Activated CD4-positive, alpha-beta T cell treated with anti-CD3 and anti-CD28 coated beads, Interleukin-2, Interleukin-6, amounts not matched to agents 100 ng/mL and 50 ng/mL, durations not matched to agents 16 hours and 8 hours (primary cell): ENCODE measurements around the gene MYO16.
"Not testable (repeated sequence)": the region's sequence is repeated elsewhere in the genome, so short reads cannot be mapped to it uniquely, and the experiment has no call there.

ENCODE experiments used
- DNase-seq: peaks from one replicate; pipeline ENCODE4 v3.0.0-alpha.2; 2020

MYO16 gene

DNA sequence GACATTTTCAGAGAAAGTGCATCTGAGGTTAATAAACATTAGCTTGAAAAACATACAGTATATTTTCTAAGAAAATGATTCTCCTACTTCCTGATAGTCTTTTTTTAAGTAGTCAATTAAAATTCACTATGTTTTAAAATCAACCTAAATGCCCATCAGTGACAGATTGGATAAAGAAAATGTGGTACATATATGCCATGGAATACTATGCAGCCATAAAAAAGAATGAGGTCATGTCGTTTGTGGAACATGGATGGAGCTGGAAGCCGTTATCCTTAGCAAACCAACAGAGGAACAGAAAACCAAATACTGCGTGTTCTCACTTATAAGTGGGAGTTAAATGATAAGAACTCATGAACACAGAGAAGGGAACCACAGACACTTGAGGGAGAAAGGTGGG, 462.8 kb downstream of the MYO16 start:
- not testable (repeated sequence) for DNase-seq

GRCh38 chr13:109093998-109094397, 464.6 kb downstream of the MYO16 start:
- no peak for DNase-seq

DNA sequence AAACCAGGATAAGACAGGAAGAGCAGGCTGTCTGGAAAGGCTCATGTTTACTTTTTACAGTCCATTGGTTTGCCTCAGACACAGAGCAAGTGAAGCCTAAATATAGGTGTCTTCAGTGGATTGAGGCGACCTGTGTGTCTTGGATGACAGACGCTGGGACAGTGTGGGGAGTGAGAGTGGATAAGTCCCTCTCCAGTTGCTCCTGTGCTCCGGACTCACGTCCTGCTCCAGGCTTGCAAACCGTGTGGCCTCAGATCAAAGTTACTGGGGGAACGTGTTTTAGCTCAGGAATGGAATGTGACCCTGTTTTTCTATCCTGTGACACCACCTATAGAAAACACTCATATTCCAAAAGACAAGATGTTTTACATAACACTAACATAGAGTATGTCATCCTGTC, 465.7 kb downstream of the MYO16 start:
- no peak for DNase-seq

- DNase-seq = no peak
Observed at GRCh38 chr13:109096101-109096500, 466.7 kb downstream of the MYO16 start.

GRCh38 chr13:109100705-109101304, 471.4 kb downstream of the MYO16 start:
- DNase-seq = no peak

DNA sequence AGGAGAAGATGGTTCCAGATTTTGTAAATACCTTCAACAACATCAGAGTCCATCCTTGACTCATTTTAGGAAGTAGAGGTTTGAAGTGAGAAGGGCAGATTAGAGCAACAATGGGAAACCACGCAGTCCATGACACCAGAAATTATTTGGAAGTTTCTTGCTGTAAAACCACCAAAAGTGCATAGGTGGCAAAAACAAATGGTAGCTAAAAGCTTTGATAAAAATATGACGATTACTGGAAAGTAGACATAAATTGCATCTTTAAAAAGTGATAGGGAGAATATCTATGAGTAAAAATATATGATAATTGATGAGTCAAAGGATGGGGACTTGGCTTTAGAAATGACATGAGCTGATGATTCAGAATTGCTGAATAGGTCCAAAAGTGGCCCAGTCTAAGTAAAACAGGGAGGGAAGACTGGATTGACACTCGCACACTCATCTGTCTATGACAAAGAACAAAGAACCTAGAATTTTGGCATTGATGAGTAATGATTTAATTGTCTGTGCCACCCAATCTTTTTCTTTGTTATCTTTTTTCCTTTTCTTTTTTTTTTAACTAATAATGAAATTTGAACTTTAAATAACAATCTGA, 472.2 kb downstream of the MYO16 start:
- peak; percentile 23 for DNase-seq

DNA sequence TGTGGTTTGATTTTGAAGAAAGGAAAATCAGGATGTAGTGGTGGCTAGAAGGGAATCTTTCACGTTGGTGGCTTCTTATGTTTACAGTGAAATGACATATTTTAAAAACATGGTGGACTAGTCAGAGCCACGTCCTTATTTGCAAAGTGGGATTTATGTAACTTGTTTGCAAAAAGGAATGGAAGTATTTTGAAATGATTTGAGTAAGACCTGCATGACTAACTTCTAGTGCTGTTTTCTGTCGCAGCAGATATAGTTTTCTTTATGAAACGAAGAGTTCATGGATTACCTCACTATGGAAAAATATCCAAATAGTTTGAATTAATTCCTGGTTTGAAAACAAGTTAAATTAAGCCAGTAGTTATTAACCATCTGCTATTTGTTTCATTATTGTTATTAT, 476.5 kb downstream of the MYO16 start:
- no peak for DNase-seq

GRCh38 chr13:109110159-109110558, 480.7 kb downstream of the MYO16 start:
- no peak for DNase-seq

GRCh38 chr13:109111141-109111540, 481.7 kb downstream of the MYO16 start:
- no peak for DNase-seq

DNA sequence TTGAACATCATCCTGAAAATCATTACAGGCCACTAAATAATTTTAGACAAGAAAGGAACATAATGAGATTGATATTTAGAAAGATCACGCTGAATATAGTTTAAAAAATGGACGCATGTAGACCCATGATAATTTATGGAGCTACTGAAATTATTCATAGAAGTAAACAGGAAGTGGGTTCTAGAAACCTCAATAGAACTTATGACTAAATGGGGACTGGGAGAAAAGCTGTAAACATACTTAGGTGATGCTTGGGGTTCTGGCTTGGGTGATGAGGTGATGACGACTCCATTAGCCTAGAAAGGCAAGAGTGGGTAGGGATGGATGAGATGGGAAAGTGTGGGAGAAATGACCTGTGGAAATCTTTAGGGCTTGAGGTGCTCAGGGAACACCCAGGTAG, 484.0 kb downstream of the MYO16 start:
- DNase-seq = peak; percentile 18

DNA sequence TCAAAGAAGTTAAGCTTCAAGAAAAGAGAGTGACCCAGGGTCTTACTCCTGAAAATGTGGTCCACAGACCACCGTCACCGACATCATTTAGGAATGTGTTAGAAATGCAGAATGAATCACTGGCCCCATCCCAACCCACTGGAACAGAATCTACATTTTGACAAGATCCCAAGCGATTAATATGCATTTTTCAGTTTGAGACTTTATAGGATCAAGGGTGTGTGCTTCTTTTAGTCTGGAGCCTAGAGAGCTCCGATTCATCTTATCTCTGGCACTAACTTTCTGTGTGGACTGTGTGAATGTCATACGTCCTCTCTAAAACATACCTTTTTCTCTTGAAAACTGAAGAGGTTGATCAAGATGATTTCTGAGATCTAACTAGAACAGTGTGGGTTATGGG, 484.8 kb downstream of the MYO16 start:
- no peak for DNase-seq

- no peak for DNase-seq
Observed at GRCh38 chr13:109114991-109115390, 485.6 kb downstream of the MYO16 start.

DNA sequence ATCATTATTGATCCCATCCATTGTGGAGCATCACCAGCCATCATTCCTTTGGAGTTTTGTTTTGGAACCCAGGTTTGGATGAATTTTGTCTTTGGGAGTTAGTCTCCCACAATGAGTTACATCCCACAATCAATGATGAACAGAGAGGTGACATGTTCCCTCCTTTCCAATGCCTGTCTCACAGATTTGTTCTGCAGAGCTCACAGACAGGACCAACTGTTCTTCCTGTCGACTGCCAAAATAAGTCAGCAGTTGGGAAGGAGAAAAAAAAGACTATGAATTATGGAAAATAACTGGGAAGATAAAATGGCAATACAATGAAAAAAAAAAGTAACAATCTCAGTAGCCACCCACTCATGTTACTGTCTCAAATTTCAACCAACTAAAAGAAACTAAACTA, 489.1 kb downstream of the MYO16 start:
- no peak for DNase-seq

- DNase-seq = no peak
Observed at GRCh38 chr13:109119896-109120295, 490.5 kb downstream of the MYO16 start.

- no peak for DNase-seq
Observed at GRCh38 chr13:109121826-109122225, 492.4 kb downstream of the MYO16 start.

DNA sequence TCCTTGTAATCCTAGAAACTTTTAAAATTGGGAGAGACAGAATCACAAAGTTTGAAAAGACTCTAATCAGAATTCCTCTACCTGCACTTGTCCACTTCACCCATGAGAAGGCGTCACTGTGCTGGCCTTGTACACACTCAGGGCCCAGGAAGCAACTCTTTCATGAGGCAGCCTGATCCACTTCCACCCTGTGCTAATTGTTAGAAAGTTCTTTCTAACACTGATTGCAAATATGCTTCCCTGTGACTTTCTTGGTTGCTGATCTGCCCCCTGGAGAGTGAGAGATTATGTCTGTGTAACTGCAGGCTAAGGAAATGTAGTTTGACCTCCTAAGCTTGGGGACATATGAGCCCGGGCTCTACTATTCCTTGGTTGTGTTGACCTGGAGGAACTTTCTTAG, 494.6 kb downstream of the MYO16 start:
- no peak for DNase-seq

GRCh38 chr13:109126178-109126577, 496.8 kb downstream of the MYO16 start:
- DNase-seq = no peak

DNA sequence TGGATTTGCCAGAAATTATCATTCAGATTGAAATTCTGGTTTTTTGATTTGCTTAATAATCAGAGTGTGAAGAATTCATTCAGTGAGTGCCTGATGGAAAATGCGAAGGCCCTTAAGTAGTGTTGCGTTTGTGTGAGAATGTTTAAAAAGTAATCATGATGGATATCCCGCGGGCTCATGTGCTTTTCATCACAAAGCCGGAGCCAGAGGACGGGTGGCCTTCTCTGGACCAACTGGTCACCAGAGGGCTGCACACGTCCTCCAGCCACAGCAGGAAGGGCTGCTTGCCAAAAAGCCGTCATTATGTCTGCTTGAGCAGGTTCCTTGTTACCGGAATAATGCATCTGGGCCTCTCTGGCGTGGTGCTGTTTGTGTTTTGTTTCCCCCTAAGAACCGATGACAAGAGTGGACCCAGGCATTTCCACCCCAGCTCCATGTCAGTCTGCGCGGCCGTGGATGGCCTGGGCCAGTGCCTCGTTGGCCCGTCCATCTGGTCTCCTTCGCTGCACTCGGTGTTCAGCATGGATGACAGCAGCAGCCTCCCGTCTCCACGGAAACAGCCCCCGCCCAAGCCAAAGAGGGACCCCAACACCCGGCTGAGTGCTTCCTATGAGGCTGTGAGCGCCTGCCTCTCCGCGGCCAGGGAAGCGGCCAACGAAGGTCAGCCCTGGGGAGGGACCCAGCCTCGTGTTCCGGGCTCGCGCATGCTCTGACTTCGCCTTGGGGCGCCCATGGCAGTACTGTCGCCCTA, 497.7 kb downstream of the MYO16 start:
- DNase-seq = no peak

- no peak for DNase-seq
Observed at GRCh38 chr13:109128121-109128520, 498.7 kb downstream of the MYO16 start.

GRCh38 chr13:109130093-109130835, 500.9 kb downstream of the MYO16 start:
- DNase-seq = no peak

DNA sequence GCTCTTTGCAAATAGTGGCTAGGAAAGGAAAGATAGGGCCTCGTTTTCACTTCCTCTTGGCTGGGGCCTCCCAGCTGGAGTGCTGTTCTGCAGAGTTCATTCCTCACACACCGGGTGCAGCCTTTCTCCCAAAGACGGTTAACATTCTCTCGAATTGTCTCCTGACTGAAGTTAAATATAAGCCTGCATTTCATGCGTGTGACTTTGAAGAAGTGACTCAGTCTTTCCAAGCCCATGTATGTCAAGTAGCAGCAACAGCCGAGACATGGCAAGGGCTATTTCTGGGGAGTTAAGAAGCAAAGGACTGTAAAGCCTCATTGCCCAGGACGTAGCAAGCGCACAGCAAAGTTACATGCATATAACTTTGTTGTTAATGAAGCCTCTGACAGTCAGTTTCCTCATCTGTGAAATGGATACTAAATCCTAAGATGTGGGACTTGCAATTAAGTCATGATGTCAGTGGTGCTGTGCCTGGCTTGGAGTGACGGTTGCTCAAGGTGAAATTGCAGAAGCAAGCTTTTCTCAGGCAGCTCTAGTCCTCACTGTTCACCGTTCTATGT, 502.4 kb downstream of the MYO16 start:
- DNase-seq = no peak

- DNase-seq = no peak
Observed at GRCh38 chr13:109135018-109135417, 505.6 kb downstream of the MYO16 start.

DNA sequence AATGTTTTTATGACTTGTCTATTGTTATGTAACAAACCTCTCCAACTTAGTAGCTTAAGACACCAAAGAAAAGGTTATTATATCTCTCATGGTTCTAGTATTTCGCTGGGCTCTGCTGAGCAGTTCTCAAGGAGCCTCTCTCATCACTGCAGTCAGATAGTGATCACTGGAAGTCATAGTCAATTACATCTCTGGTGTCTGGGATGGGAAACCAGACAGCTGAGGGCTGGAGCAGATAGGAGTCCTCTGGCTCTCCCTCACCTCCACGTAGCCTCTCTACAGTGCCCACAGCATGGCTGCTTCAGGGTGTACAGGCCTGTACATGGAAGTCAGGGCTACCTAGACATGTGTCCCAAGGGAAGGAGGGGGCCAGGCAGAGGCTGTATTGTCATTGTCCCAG, 507.5 kb downstream of the MYO16 start:
- no peak for DNase-seq
